GM13977 (cell line): ENCODE results near the gene HPCA.

ENCODE experiments used
- DNase-seq: peaks from one replicate; pipeline ENCODE4 v3.0.0; 2012; ENCODE audit warnings: low spot score
- in situ Hi-C: fragments of 300-500 bp; cut with MboI; formaldehyde crosslinking; loops from one replicate; pipeline ENCODE4 v1.12.0; 2022; ENCODE audit warnings: low sequenced_read_pairs, low pct_unique_long_range_greater_than_20kb, mixed read lengths, inconsistent platforms; ENCODE audit not compliant: unreplicated experiment
- TF ChIP-seq, protein P1 (sequence below): IDR thresholded peaks from 2 replicates; pipeline ENCODE4 v1.5.1; 2012; ENCODE audit warnings: mild to moderate bottlenecking, control low read depth; ENCODE audit not compliant: insufficient read depth; ENCODE audit errors: extremely low read depth, missing control alignments

Gene HPCA

DNA sequence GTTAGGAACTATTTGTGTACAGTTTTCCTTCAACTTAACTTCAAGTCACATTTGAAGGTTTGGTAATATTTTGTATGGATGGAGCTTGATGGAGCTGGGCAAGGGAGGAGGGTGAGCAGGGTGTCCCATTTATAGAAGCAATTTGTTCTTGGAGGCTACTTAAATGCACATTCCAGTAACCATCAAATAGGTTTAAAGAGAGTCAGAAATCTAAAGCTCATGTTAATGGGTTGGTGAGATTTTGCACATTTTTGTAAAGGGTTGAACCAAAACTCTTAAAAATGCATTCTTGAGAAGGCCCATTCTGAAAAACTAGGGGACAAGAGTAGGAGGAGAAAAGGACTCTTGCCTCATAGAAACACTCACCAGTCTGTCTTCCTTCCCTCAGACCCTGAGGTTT lies 25.7 kb upstream of the HPCA start:
- DNase-seq, result no peak
- in situ Hi-C loops, result no loop called here
- TF ChIP-seq, protein P1, sequence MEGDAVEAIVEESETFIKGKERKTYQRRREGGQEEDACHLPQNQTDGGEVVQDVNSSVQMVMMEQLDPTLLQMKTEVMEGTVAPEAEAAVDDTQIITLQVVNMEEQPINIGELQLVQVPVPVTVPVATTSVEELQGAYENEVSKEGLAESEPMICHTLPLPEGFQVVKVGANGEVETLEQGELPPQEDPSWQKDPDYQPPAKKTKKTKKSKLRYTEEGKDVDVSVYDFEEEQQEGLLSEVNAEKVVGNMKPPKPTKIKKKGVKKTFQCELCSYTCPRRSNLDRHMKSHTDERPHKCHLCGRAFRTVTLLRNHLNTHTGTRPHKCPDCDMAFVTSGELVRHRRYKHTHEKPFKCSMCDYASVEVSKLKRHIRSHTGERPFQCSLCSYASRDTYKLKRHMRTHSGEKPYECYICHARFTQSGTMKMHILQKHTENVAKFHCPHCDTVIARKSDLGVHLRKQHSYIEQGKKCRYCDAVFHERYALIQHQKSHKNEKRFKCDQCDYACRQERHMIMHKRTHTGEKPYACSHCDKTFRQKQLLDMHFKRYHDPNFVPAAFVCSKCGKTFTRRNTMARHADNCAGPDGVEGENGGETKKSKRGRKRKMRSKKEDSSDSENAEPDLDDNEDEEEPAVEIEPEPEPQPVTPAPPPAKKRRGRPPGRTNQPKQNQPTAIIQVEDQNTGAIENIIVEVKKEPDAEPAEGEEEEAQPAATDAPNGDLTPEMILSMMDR, result no peak

DNA sequence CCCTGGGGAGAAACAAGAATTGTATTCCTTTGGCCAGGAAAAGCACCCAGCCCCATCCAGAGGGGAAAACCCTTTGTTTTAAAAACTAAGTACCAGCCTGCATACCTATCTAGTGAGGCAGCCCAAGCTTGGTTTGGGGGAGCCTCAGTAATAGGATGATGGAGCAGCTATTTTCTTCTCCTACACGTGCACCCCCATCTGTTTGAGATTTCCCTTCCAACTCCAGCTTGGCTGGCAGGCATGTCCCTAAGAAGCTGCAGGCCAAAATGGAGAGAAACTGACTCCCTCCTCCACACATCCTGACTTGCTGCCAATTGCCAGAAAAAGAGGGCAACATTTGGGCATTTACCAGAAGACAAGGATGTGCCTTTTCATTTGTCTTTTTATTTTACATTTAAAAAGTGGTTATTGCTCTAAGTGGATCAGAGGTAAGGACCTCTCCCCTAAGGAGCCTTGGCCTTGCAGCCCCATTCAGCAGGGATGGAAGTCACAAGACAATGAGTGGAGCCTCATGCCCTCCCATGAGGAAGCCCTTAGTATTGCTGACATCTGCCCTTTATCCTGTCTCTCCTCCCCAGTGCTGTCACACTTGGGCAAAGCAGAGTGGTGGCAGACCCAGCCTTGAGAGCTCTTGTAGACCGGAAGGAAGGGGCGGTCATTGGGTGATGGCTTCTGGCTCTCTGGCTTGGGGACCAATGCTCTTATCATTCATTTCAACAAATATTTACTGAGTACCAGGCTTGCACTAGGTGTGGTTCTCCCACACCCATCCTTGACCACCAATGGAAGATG lies 24.2 kb upstream of the HPCA start:
- TF ChIP-seq, protein P1, result no peak
- no peak for DNase-seq
- in situ Hi-C loops, result no loop called here

DNA sequence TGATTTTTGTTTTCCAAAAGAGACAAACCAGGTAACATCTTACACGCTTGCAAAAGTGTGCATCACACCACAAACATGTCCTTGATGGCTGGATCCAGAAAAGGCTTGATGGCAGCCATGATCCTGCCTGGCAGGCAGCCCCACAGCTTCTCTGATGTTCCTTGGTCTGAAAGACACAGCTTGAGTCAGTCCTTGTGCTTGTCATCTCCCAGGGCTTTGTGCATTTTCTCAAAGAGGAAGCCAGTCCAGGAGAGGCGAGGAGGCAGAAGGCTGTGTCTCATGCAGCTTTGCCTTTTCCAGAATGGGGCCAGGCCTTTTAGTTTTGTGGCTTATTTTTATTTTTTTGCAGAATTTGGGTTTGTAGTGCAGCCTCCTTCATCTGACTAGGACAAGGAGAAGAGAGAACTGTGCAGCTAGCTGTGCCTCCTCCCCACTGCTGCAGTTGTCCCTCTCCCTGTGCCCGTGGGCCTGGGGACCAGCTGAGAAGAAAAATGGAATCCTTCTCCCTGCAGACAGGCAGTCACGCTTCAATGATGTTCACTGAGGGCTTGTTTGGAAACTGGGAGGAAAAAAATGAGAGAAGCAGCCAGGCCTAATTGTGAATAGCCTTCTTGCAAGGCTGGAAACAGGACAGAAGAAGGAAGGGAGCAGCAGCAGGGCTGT lies 22.9 kb upstream of the HPCA start:
- TF ChIP-seq, protein P1, result no peak
- in situ Hi-C loops, result no loop called here
- no peak for DNase-seq

DNA sequence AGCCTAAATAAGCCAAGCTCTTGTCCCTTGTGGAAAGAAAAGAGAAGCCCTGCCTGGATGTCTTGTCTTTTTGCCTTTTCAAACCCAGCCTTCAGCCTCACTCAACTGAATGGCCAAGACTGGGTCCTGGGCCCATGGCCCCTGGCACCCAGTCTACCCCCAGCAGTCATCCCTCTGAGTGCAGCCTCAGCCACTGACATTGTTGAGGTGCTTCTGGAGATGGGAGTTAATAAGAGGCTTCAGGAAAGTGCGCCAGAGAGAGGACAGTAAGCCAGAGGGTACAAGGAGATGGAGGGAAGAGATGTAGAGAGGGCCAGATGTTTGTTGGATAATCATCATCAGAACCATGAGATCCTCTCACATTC lies 22.4 kb upstream of the HPCA start:
- DNase-seq, result no peak
- TF ChIP-seq, protein P1, result no peak
- in situ Hi-C loops, result no loop called here

DNA sequence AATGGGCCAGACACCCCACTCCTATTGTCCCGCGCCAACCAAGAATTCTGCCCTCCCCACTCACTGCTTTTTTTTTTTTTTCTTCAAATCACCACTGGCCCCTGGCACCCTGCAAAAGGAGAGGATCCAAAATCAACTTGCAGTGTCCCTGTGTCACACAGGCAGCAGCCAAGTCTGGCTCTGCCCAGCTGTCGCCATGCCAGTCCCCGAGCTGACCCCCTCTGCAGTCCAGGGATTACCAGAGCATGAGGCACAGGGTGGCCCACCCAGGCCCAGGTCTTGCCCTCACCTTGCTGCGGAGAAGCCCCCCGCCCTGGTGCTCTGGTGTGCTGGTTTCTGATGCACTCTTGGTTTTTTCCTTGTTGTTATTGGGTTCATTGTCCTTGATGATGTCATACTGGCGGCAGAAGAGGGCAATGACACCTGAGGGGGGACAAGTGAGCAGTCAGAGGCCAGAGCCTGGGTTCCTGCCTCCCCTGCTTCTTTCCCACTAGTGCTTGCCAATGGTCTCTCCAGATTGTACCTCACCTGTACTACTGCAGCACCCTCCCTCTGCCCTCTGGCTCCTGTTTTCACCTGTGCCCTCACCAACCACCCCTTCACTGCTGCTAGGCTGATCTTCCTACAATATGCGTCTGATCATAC lies 21.8 kb upstream of the HPCA start:
- in situ Hi-C loops, result no loop called here
- no peak for DNase-seq

More for the DNA sequence above, 21.8 kb upstream of the HPCA start:
- TF ChIP-seq, protein P1, result no peak
